ENCODE measurements around the gene AGO4.
A peak's percentile ranks its signal among the peaks of the same experiment; 100 is the strongest.
"Not testable (repeated sequence)": the region's sequence is repeated elsewhere in the genome, so short reads cannot be mapped to it uniquely, and the experiment has no call there.

AGO4 gene

GRCh38 chr1:35888255-35888654 is 80.4 kb downstream of the AGO4 start:
- no peaks in the 10 kb centered on the region for H3K27me3 ChIP-seq
- no peaks in the 10 kb centered on the region for H3K9me3 ChIP-seq
- TF ChIP-seq CTCF (IDR thresholded peaks at IDR 0.05), result no peak
- no peak overlapping the region for H3K4me3 ChIP-seq
- peaks cover 17 to 51% (median 41%) of the 10 kb centered on the region in 3 donors for H3K36me3 ChIP-seq
- H3K27ac ChIP-seq, result no peak overlapping the region
- peaks cover 0 to 30% (median 13%) of the 10 kb centered on the region in 4 donors for H3K4me1 ChIP-seq
- no peak for DNase-seq
- intact Hi-C loops (cut with DNase I; ENCODE audit: low total_unique reads), result no loop called here

GRCh38 chr1:35888981-35889380 is 81.2 kb downstream of the AGO4 start:
- intact Hi-C loops (cut with DNase I; ENCODE audit: low total_unique reads); H3K9me3 ChIP-seq; DNase-seq; H3K27ac ChIP-seq; H3K4me3 ChIP-seq; H3K27me3 ChIP-seq: not testable (repeated sequence)
- Histone ChIP-seq H3K4me1 (peaks cover 0 to 27% (median 12%) of the 10 kb centered on the region in 4 donors), H3K36me3 (peaks cover 19 to 58% (median 48%) of the 10 kb centered on the region in 3 donors)

GRCh38 chr1:35893051-35893879 is 85.4 kb downstream of the AGO4 start:
- Histone ChIP-seq H3K27ac (no peak overlapping the region), H3K27me3 (no peaks in the 10 kb centered on the region), H3K9me3 (no peaks in the 10 kb centered on the region), H3K36me3 (peaks cover 19 to 99% (median 89%) of the 10 kb centered on the region in 3 donors), H3K4me1 (no peaks in the 10 kb centered on the region), H3K4me3 (no peak overlapping the region)
- no peak for DNase-seq
- TF ChIP-seq CTCF (IDR thresholded peaks at IDR 0.05), result no peak
- intact Hi-C loops (cut with DNase I; ENCODE audit: low total_unique reads), result no loop called here

GRCh38 chr1:35894183-35894582 is 86.4 kb downstream of the AGO4 start:
- Histone ChIP-seq H3K4me1 (no peaks in the 10 kb centered on the region), H3K9me3 (no peaks in the 10 kb centered on the region), H3K36me3 (peaks cover 17 to 95% (median 92%) of the 10 kb centered on the region in 3 donors), H3K4me3 (no peak overlapping the region), H3K27me3 (no peaks in the 10 kb centered on the region), H3K27ac (no peak overlapping the region)
- peak in 1 of 2 donors; percentile 38 for DNase-seq
- TF ChIP-seq CTCF (IDR thresholded peaks at IDR 0.05), result no peak
- intact Hi-C loops (cut with DNase I; ENCODE audit: low total_unique reads), result no loop called here

GRCh38 chr1:35894656-35895055 is 86.8 kb downstream of the AGO4 start:
- Histone ChIP-seq H3K4me3 (no peak overlapping the region), H3K4me1 (no peaks in the 10 kb centered on the region), H3K36me3 (peaks cover 13 to 92% (median 90%) of the 10 kb centered on the region in 3 donors), H3K9me3 (no peaks in the 10 kb centered on the region), H3K27ac (no peak overlapping the region), H3K27me3 (no peaks in the 10 kb centered on the region)
- intact Hi-C loops (cut with DNase I; ENCODE audit: low total_unique reads), result no loop called here
- no peak for DNase-seq
- TF ChIP-seq CTCF (IDR thresholded peaks at IDR 0.05), result no peak

- no peaks in the 10 kb centered on the region for H3K27me3 ChIP-seq
- no peaks in the 10 kb centered on the region for H3K9me3 ChIP-seq
- intact Hi-C loops (cut with DNase I; ENCODE audit: low total_unique reads), result no loop called here
- H3K36me3 ChIP-seq, result peaks cover 38 to 91% (median 78%) of the 10 kb centered on the region in 3 donors
- no peak for DNase-seq
- TF ChIP-seq CTCF (IDR thresholded peaks at IDR 0.05), result no peak
- H3K4me3 ChIP-seq, result no peak overlapping the region
- no peak overlapping the region for H3K27ac ChIP-seq
- H3K4me1 ChIP-seq, result no peaks in the 10 kb centered on the region
These were observed 92.1 kb downstream of the AGO4 start for GRCh38 chr1:35899941-35900340.

Data from tibial artery (tissue), 4 donors.